Measurements from ENCODE around the gene NAV1.

- TF ChIP-seq CTCF (IDR thresholded peaks at IDR 0.05; ENCODE audit: control extremely low read depth in 1 of 3, insufficient read depth in 1 of 3, low read depth in 1 of 3, low read length in 3 of 3) (no peak), POLR2A (IDR thresholded peaks at IDR 0.05; ENCODE audit: control extremely low read depth in 1 of 2, low read depth in 2 of 2, low read length in 2 of 2) (no peak), SIN3A (conservative IDR thresholded peaks at IDR 0.05 in 1 of 2, IDR thresholded peaks at IDR 0.05 in 1 of 2; ENCODE audit: low read depth in 1 of 2, low read length in 2 of 2) (no peak), MAFK (IDR thresholded peaks at IDR 0.05; ENCODE audit: low read depth, low read length) (no peak)
Observed at GRCh38 chr1:201554789-201555592, 16.1 kb downstream of the NAV1 start.

Data from H1 (cell line).